GM10266 (cell line): Measurements from ENCODE around the gene NPC1L1.
"Not testable (repeated sequence)": the region's sequence is repeated elsewhere in the genome, so short reads cannot be mapped to it uniquely, and the experiment has no call there.

Experiments used
- DNase-seq: peaks from one replicate; pipeline ENCODE4 v3.0.0; 2012; ENCODE audit errors: extremely low spot score
- TF ChIP-seq, protein P1 (sequence below): IDR thresholded peaks from 2 replicates; pipeline ENCODE4 v1.5.1; 2012; ENCODE audit warnings: mild to moderate bottlenecking, low read depth; ENCODE audit not compliant: control insufficient read depth, insufficient read depth; ENCODE audit errors: missing control alignments

NPC1L1 gene

DNA sequence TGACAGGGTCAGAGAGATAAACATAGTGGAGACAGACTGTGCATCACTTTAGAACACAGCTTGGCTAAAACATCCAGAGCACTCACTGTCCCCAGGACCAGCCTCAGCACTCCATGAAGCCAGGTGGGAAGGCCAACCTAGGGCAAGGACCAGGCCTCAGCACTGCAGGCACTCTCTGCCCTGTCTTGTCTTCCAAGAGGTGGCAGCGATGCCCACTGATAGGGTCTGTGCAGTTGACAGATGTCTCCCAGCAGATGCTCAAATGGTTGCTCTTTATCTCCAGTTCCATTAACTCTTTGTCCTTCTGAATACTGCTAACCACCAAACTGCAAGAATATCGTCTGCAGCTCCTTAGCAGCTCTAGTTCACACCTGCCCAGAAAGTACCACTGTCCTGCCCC lies 23.5 kb upstream of the NPC1L1 start:
- DNase-seq: no peak
- TF ChIP-seq, protein P1, sequence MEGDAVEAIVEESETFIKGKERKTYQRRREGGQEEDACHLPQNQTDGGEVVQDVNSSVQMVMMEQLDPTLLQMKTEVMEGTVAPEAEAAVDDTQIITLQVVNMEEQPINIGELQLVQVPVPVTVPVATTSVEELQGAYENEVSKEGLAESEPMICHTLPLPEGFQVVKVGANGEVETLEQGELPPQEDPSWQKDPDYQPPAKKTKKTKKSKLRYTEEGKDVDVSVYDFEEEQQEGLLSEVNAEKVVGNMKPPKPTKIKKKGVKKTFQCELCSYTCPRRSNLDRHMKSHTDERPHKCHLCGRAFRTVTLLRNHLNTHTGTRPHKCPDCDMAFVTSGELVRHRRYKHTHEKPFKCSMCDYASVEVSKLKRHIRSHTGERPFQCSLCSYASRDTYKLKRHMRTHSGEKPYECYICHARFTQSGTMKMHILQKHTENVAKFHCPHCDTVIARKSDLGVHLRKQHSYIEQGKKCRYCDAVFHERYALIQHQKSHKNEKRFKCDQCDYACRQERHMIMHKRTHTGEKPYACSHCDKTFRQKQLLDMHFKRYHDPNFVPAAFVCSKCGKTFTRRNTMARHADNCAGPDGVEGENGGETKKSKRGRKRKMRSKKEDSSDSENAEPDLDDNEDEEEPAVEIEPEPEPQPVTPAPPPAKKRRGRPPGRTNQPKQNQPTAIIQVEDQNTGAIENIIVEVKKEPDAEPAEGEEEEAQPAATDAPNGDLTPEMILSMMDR: no peak

DNA sequence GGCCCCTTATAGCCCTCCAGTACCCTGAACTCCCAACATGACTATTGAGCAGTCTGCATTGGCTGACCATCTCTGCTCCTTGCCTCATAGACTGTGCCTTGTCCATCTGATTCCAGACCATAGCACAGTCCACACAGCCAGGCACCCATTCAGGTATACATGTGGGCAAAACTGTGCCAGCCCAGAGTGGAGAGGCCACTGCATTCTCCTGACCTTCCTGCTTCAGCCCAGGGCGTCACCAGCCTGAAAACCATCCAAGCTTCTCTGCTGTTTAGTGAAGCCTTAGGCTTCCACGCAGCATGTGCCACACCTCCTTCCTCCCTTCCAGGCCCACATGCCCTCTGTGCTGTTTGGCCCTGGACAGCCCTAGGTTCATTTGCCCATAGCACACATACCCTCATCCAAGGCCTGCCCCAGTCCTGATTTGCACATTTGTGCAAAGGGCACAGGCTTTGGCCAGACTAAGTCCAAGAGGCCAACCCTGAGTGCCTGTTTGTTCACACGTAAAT lies 22.1 kb upstream of the NPC1L1 start:
- TF ChIP-seq, protein P1: no peak
- no peak for DNase-seq

DNA sequence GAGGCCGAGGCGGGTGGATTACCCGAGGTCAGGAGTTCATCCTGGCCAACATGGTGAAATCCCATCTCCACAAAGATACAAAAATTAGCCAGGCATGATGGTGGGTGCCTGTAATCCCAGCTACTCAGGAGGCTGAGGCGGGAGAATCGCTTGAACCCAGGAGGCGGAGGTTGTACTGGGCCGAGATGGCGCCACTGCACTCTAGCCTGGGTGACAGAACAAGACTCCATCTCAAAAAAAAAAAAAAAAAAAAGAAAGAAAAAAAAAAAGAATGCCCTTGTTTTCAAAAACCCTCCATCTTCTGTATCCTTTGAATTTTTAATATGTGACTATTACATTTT lies 21.5 kb upstream of the NPC1L1 start:
- not testable (repeated sequence) for DNase-seq

DNA sequence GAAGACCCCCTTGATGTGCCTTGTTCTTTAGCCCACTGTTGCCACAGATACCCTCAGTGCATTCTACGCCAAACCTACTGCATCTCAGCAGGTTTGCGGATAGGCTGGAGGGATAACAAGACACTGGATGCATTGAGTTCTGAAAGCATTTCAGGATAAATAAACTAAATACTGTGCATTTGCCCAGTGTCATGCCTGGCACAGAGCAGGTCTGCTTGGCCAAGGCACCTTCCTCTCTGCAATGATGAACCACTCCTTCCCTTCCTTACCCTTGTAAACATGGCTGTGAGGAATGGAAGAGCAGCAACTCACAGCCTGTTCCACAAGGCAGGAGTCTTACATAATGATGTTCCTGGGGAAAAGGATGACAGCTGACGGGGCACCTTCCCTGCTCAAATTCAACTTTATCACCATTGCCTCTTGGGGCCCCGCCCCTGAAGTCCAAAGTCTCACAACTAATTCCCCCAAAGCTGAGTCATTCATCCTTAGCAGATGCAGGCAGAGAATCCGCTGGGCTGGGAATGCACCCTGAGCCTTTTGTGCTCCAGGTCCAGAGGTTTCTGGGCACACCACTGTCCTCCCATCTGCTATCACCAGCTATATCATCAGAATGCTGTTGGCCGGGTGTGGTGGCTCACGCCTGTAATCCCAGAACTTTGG lies 21.0 kb upstream of the NPC1L1 start:
- no peak for DNase-seq
- TF ChIP-seq, protein P1: no peak

DNA sequence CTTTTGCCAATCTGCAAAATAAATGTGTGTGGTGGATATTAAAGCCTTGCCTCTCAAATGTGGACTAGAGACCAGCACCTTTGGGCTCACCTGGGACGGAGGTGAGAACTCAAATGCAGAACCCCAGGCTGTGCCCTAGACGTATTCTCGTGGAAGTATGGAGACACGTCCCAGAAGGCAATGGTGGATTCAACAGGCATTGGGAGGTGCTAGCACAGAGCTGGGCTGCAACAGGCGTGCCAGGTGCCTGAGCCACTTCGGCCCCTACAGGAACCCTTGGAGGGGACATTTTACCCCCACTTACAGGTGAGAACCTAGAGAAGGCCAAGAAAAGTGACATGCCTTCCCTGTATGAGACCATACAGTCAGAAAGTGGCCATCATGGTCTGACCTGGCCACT lies 20.4 kb upstream of the NPC1L1 start:
- DNase-seq: no peak
- TF ChIP-seq, protein P1: no peak

DNA sequence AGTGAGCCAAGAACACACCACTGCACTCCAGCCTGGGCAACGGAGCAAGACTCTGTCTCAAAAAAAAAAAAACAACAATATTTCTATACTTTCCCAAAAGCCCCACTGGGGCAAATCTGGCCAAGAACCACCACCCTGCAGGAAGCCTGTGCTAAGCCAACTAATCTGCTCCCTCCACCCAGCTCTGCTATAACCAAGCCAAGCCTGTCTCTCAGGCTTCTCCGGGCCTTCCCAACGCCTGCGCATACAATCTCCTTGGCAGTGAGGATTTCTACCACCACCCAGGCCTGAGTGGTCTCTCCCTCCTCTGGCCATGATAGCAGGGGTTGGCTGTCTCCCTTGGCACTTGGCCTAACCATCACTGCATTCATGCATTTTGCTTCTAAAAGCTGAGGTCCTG lies 18.4 kb upstream of the NPC1L1 start:
- TF ChIP-seq, protein P1: no peak
- DNase-seq: no peak

DNA sequence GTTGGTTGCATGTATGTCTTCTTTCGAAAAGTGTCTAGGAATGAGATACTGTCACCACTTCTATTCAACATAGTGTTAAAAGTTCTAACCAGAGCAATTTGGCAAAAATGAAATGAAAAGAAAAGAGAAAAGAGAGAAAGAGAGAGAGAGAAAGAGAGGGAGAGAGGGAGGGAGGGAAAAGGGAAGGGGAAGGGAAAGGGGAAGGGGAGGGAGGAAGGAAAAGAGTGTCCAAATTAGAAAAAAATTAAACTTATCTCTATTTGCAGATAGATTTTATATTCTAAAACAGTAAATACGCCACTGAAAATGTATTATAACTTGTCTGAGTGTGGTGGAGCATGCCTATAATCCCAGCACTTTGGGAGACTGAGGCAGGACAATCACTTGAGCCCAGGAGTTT lies 16.4 kb upstream of the NPC1L1 start:
- TF ChIP-seq, protein P1: no peak
- DNase-seq: no peak

DNA sequence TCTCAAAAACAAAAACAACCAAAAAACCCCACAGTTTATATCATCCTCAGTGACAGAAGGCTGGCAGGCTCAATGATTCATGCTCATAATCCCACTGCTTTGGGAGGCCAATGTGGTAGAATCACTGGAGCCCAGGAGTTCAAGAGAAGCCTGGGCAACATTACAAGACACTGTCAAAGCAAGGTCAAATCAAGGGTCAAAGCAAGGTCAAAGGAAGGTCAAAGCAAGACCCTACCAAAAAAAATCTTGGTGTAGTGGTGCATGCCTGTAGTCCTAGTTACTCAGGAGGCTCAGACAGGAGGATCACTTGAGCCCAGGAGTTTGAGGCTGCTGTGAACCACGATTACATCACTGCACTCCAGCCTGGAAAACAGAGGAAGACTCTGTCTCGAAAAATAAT lies 14.2 kb upstream of the NPC1L1 start:
- TF ChIP-seq, protein P1: no peak

DNA sequence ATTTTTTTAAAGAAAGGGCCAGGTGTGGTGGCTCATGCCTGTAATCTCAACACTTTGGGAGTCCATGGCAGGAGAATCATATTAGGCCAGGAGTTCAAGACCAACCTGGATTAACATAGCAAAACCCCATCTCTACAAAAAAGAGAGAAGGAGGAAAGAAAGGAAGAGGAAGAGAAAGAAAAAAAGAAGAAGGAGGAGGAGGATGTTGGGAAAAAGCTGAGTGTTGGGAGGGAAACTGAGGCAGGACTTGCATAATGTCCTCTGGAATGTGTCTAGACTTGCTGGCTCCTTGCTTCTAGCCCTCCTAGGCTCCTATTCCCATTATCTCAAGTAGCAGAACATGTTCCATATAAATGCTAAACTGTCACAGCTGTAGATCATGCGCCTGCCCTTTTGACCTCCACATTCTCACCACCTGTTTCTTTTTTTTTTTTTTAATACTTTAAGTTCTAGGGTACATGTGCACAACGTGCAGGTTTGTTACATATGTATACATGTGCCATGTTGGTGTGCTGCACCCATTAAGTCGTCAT lies 11.4 kb upstream of the NPC1L1 start:
- DNase-seq: not testable (repeated sequence)

More for the DNA sequence above, 14.2 kb upstream of the NPC1L1 start:
- no peak for DNase-seq
